Nephron progenitor cell (in vitro differentiated cells): ENCODE measurements around the gene SREBF1.

Experiments used
- DNase-seq: peaks from one replicate; pipeline ENCODE4 v3.0.0; 2021
- H3K27ac Mint-ChIP-seq: 2 replicates; pipeline ENCODE4 v1.8.0; 2021; ENCODE audit warnings: mild to moderate bottlenecking, moderate library complexity, mixed read lengths
- H3K27me3 Mint-ChIP-seq: 2 replicates; pipeline ENCODE4 v1.8.0; 2021; ENCODE audit warnings: mild to moderate bottlenecking, low read depth, mixed read lengths; ENCODE audit not compliant: poor library complexity
- H3K36me3 Mint-ChIP-seq: 2 replicates; pipeline ENCODE4 v1.8.0; 2021; ENCODE audit warnings: low read depth, mixed read lengths
- H3K4me1 Mint-ChIP-seq: 2 replicates; pipeline ENCODE4 v1.8.0; 2021; ENCODE audit warnings: mixed read lengths
- H3K4me3 Mint-ChIP-seq: 2 replicates; pipeline ENCODE4 v1.8.0; 2021; ENCODE audit warnings: mild to moderate bottlenecking, moderate library complexity, mixed read lengths
- H3K9me3 Mint-ChIP-seq: 2 replicates; pipeline ENCODE4 v1.8.0; 2021; ENCODE audit warnings: mild to moderate bottlenecking, moderate library complexity, mixed read lengths
- CTCF ChIP-seq: fragments of 200-600 bp; sonication (generic); IDR thresholded peaks from 2 replicates; pipeline ENCODE4 v1.5.0; 2021; ENCODE audit warnings: antibody characterized with exemption

Gene SREBF1

GRCh38 chr17:17855976-17856375, 19.2 kb upstream of the SREBF1 start:
- H3K27me3 Mint-ChIP-seq: peaks cover 12% of the 10 kb centered on the region

GRCh38 chr17:17853811-17854447, 17.1 kb upstream of the SREBF1 start:
- Mint-ChIP-seq H3K27ac (no peak overlapping the region), H3K4me1 (peaks cover 78% of the 10 kb centered on the region)

More at GRCh38 chr17:17855976-17856375, 19.2 kb upstream of the SREBF1 start:
- H3K9me3 Mint-ChIP-seq: no peaks in the 10 kb centered on the region
- no peak for TF ChIP-seq CTCF
- no peaks in the 10 kb centered on the region for H3K36me3 Mint-ChIP-seq
- H3K27ac Mint-ChIP-seq: no peak overlapping the region
- no peak overlapping the region for H3K4me3 Mint-ChIP-seq
- no peak for DNase-seq
- peaks cover 65% of the 10 kb centered on the region for H3K4me1 Mint-ChIP-seq

GRCh38 chr17:17852930-17853329, 16.1 kb upstream of the SREBF1 start:
- Mint-ChIP-seq H3K27me3 (peaks cover 12% of the 10 kb centered on the region), H3K36me3 (no peaks in the 10 kb centered on the region), H3K27ac (no peak overlapping the region), H3K4me3 (no peak overlapping the region), H3K9me3 (no peaks in the 10 kb centered on the region), H3K4me1 (peaks cover 87% of the 10 kb centered on the region)
- DNase-seq: no peak
- TF ChIP-seq CTCF: no peak

More at GRCh38 chr17:17853811-17854447, 17.1 kb upstream of the SREBF1 start:
- Mint-ChIP-seq H3K27me3 (peaks cover 14% of the 10 kb centered on the region), H3K9me3 (no peaks in the 10 kb centered on the region), H3K36me3 (no peaks in the 10 kb centered on the region), H3K4me3 (no peak overlapping the region)
- TF ChIP-seq CTCF: no peak
- no peak for DNase-seq

- Mint-ChIP-seq H3K36me3 (no peaks in the 10 kb centered on the region), H3K27me3 (peaks cover 10% of the 10 kb centered on the region), H3K9me3 (no peaks in the 10 kb centered on the region), H3K4me1 (peaks cover 85% of the 10 kb centered on the region), H3K27ac (peak overlapping the region; percentile 89), H3K4me3 (no peak overlapping the region)
- TF ChIP-seq CTCF: no peak
- DNase-seq: no peak
Measured at GRCh38 chr17:17851103-17852002, 14.6 kb upstream of the SREBF1 start.

GRCh38 chr17:17849845-17850373, 13.1 kb upstream of the SREBF1 start:
- no peak for DNase-seq
- Mint-ChIP-seq H3K4me3 (no peak overlapping the region), H3K27me3 (peaks cover 13% of the 10 kb centered on the region), H3K36me3 (no peaks in the 10 kb centered on the region), H3K9me3 (no peaks in the 10 kb centered on the region), H3K4me1 (peaks cover 79% of the 10 kb centered on the region), H3K27ac (no peak overlapping the region)
- TF ChIP-seq CTCF: no peak
